HuH-7 (cell line): ENCODE results near the gene VASP.

Experiments
- DNase-seq: peaks from one replicate; pipeline ENCODE4 v3.0.0; 2011; ENCODE audit warnings: low spot score

Gene VASP

DNA sequence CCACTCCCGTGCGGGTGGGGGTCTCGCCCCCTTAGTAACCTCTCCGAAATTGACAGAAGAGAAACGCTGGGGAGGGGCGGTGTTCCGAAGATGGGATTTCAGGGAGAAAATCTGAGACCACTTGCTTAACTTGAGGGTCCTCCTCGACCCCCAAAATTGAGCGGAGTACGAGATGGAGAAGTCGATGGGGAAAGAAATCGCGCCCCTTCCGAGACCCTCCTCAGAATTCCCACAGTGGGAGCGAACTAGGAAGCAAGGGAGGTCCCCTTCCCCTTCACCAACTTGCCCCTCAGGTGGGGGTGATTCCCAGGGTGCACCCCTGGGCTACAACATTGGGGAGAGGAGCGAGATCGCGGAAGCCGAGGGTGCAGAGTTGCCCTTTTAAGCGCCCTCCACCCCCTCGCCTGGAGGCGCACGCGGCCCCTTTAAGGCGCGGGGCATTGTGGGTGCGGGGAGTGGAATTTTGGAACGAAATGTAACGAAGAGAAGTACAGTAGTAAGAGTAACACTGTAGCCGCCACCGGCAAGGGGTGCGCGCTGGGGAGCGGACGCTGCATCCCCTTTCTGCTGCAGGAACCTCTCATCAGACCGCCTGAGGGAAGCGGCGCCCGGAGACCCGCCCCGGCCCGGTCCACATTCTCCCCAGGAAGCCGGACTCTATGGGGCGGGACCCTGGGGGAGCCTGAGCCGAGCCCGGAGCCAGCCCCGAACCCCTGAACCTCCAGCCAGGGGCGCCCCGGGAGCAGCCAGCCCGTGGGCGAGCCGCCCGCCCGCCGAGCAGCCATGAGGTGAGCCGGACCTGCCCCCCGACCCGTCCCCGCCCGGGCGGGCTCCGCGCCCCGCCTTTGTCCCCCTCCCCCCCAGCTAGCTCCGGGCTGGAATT is at the start of gene VASP:
Gene VASP (plus strand): TSS at position 491 of the 883 bp plus-strand sequence. CDS start 293 bp downstream, at position 784.
- peak; percentile 89 for DNase-seq

DNA sequence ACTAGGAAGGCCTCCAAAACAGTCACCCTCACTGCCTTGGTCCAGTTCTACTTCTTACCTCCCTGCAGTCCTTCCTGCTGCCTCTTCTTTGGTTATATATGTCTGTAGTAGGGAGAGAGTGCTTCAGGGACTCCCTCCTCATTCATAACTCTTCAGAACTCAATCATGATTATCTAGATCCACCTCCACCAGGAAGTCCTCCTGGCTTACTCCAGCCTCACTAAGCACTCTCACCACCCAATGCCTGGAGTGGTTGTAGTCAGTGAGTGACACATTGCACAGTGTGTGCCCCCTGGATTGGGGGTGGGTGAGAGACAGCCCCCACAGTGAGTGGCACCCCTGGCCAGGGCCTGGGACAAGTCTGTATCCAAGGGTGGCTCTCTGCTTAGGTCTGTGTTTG is 49.5 kb upstream of the VASP start:
- DNase-seq, result no peak

DNA sequence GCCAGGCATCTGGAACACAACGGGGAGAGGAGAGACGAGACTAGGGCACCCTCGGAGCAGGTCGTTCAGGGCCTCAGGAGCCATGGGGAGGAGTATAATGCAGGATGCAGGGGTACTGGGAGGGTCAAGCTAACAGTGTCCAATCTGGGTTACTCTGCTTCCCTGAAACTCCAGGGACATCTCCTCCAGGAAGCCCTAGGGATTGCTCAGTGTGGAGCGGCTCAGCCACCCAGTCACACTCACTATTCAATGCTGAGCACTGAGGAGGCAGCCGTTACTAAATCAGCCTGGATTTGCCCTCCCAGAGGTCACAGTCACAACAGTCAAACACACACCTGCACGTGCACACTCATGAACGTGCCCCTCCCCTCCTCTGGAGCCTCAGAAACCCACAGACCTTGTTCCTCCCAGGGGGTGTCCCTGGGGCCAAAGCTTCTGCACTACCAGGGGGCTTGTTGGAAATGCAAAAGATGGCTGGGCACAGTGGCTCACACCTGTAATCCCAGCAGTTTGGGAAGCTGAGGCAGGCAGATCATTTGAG is 46.4 kb upstream of the VASP start:
- no peak for DNase-seq

DNA sequence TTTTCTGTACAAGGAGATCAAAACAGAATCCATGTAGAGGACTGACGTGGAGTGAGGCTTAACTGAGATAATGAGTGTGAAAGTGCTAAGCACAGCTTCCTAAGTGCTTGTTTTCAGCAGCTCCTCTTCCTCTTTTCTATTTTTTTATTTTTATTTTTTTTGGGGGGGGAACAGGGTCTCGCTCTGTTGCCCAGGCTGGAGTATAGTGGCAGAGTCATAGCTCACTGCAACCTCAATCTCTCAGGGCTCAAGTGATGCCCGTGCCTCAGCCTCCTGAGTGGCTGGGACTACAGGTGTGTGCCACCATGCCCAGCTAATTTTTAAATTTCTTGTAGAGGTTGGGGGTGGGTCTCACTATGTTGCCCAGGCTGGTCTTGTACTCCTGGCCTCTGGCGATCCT is 45.1 kb upstream of the VASP start:
- DNase-seq, result no peak

DNA sequence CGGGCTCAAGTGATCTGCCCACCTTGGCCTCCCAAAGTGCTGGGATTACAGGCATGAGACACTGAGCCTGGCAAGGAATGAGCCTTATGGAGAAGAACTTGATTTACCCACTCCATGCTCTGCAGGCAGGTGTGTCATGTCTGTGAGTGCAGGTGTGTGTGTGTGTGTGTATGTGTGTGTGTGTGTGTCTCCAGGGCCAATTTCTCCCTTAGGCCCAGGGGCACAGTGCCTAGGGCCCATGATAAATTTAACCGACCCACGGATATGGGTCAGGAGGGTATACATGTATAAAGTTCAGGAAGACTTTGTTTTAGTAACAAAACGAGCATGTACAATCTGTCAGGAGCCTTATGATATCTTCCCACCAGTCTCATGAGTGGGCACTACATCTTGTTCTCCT is 44.0 kb upstream of the VASP start:
- no peak for DNase-seq

DNA sequence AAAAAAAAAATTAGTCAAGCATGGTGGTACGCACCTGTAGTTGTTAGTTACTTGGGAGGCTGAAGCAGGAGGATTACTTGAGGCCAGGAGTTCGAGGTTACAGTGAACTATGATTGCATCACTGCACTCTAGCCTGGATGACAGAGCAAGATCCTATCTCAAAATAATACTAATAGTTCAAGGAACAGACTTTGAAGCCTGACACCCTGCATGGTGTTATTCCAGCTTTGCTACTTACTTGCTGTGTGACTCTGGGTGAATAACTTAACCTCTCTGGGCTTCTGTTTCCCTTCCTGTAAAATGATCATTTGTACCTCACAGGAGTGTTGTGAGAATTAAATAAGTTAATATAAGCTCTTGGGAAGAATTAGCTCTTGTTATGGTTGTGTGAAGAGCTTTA is 43.0 kb upstream of the VASP start:
- no peak for DNase-seq

DNA sequence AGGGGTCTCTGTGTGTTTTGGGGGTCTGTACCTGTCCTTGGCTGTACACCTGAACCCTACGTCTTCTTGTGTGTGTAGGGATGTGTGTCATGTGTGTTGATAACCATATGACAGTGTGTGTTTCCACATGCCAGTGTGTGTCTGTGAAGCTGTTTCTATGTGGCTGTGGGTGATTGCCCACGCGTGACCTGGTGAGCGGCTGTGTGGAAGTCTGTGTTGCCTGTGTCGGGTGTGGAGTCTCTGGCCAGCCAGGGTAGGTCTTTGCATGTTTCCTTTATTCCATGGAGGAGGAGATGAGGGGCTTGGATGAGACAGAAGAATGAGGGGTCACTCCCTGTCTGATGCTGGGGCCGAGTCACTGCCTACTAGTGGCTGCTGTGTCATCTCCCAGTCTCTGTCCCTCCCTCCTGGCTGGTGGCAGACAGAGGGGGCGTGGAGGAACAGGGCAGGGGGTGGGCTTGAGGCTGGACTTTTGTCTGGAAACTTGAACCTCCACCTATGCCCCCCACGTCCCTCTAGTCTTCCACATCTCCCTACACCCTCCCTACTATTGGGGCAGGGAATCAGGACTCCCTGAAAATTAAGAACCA is 42.3 kb upstream of the VASP start:
- no peak for DNase-seq

DNA sequence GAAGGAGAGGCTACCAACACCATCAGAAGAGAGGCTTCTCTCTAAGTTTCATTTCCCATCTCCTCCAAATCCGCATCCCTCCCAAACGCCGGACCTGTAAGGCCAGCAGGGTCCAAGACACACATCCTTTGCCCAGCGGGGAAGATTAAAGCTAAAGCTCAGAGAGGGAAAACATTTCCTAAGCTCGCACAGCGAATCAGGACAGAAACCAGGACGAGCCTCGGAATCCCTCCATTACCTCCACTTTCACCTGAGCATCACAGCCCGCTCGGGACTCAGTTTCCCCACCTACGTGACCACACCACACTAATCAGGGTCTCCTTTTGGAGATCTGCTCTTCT is 40.2 kb upstream of the VASP start:
- no peak for DNase-seq

DNA sequence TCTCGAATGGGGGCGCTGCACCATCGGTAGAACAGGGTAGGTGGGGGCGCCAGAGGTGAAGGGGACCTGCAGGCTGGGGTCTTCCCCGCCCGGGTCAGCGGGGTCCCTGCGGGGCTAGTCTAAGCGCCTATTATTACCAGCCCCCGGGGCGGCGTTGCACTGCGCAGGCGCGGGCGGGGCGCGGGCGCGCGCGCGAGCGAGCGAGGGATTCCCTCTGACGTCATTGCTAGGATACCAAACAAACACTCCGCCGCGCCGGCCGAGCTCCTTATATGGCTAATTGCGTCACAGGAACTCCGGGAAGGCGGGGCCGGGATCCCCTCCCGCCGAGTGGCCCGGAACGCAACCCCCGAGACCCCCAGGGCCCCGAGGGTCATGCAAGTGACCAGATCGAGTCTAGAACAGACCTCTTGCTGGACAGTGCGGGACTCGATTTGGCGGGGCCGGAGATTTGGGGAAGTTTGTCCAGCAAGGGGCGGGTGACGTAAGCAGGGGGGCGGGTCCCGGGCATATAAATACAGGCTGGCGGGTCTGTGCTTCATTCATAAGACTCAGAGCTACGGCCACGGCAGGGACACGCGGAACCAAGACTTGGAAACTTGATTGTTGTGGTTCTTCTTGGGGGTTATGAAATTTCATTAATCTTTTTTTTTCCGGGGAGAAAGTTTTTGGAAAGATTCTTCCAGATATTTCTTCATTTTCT is 39.7 kb upstream of the VASP start, which contains the start of gene FOSB:
Gene FOSB (plus strand): TSS at position 541 of the 703 bp plus-strand sequence. CDS start 591 bp downstream, outside the sequence.
- peak; percentile 95 for DNase-seq

DNA sequence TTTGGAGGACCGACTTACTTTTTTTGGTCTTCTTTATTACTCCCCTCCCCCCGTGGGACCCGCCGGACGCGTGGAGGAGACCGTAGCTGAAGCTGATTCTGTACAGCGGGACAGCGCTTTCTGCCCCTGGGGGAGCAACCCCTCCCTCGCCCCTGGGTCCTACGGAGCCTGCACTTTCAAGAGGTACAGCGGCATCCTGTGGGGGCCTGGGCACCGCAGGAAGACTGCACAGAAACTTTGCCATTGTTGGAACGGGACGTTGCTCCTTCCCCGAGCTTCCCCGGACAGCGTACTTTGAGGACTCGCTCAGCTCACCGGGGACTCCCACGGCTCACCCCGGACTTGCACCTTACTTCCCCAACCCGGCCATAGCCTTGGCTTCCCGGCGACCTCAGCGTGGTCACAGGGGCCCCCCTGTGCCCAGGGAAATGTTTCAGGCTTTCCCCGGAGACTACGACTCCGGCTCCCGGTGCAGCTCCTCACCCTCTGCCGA is 39.1 kb upstream of the VASP start:
- no peak for DNase-seq

DNA sequence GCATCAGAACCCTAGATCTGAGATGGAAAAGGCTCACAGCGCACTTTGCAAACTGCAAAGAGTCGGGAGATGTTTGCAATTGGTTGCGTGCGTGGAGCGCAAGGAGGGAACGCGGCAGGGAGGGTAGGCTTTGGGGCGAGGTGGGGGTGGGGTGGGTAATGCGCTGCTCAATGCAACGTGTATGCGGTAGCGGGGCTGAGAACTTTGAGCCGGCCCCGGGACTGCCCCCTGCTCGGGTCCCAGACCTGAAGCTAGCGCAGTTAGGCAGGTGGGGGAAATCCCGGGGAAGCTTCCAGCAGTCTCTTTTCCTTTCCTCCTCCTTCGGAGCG is 38.5 kb upstream of the VASP start:
- no peak for DNase-seq

DNA sequence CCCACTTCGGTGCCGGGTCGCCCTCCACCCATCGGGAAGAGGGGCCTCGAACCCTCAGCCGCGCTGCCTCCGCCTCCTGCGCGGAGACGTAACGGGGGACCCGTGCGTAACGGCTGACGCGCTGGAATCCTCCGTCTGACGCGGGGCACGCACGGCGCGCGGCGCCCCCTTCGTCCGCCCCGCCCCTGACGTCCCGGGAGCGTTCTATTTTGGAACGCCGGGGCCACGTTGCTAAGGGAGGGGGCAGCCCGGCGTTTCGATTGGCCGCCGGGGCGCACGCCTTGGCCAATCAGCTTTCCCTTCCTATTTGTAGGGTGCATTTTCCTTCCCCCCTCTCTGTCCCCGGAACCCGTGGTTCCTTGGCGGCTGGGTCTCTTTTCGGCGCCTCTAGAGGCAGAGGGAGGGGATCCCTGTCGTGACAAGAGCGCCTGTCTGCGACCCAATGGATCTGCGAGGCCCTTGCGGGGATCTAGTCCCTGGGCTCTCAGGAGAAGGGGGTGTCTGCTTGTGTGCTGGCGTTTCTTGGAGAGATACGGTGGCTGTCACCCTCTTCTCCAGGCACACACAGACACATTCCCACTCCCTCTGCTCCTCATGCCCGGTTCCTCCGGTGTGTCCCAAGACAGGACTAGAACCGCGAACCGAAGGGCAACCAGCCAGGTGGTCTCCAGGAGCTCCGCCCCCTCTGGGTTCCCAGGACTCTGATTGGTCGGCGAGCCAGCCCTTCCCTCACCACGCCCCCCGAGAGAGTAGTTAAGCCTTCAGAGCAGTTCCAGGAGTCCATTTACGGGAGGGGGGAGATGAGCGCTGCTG is 37.9 kb upstream of the VASP start:
- peak; percentile 87 for DNase-seq

DNA sequence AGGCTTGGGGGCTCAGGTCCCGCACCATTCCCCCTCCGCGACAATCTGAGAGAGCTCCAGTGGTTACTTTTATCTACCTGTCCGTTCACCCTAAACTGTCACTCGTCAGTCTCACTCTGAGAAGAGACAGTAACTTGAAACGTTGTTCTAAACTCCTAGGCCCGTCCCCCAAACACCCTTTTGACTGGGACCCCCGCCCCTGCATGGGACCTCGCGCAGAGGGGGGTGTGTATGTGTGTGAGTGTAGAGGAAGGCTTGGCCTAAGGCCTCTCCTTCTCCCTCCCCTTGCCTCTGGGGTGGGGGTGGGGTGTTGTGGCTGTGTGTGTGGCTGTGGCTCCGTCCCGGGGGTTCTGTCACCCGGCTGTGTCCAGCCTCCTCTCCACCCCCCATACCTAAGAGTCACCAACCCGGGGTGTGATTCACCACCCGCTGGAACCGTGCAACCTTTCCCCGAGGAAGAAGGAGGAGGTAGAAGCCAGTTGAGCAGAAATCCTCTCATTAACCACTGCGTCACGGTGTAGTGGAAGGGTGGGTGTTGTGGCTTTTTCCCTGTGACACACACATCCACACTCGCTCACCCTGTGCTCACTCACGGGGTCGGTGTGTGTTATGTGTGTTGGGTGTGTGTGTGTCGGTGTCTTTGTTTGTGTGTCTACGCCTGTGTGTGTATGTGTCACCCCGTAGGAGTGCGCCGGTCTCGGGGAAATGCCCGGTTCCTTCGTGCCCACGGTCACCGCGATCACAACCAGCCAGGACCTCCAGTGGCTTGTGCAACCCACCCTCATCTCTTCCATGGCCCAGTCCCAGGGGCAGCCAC is 37.1 kb upstream of the VASP start:
- DNase-seq, result no peak

DNA sequence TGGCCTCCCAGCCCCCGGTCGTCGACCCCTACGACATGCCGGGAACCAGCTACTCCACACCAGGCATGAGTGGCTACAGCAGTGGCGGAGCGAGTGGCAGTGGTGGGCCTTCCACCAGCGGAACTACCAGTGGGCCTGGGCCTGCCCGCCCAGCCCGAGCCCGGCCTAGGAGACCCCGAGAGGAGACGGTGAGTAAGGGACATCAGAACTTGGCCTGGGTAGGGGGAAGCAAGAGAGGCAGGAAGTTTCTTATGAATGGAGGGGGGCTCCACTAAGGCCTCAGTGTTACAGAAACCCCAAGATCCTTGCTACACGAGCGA is 36.6 kb upstream of the VASP start:
- no peak for DNase-seq

DNA sequence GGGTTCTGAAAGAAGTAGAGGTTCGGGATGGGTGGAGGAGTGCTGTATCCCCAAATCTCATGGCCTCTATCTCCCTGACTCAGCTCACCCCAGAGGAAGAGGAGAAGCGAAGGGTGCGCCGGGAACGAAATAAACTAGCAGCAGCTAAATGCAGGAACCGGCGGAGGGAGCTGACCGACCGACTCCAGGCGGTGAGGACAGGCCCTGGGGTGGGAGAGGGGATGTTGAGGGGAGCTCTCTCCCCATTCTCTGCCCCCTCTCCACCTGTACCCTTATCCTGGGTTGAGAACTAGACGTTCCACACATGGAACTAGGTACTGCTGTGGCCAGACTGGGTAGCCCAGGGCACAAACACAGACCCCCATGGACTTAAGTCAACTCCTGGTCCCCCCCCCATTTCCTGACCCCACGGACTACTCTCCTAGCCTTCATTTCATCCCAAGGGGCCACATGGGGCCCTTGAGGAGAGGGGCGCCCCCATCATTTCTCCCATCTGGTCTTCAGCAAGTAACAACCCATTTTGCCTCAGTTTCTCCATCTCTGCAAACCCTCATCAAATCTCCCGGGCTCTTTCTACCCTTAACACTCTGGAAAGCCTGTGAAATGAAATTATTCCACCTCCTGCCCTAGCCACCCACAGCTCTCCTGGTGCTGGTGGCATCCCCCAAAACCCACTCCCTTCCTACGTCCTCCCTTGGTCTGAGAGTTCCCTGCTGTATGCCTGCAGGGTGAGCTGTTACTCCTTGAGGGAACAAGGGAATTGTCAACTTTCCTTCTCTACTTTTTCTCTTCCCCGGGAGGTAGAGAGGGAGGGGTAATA is 36.0 kb upstream of the VASP start:
- no peak for DNase-seq

DNA sequence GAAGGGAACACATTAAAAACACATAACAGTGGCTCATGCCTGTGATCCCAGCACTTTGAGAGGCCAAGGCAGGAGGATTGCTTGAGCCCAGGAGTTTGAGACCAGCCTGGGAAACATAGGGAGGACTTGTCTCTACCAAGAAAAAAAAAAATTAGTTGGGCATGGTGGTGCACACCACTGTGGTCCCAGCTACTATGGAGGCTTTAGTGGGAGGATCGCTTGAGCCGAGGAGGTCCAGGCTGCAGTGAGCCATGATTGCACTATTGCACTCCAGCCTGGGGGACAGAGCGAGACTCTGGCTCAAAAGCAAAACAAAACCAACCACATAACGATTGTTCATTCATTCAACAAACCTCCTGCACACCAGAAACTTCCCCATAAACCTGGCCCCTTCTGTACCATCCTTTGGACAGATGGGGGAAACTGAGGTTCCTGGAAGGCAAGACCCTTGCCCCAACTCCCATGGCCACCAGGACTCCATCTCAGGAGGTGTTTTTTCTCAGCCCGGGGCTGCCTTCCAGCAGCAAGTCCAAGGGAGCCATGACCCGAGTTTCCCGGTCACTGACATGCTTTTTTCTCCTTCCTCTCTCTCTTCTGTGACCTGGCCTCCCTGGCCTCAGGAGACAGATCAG is 35.2 kb upstream of the VASP start:
- no peak for DNase-seq

DNA sequence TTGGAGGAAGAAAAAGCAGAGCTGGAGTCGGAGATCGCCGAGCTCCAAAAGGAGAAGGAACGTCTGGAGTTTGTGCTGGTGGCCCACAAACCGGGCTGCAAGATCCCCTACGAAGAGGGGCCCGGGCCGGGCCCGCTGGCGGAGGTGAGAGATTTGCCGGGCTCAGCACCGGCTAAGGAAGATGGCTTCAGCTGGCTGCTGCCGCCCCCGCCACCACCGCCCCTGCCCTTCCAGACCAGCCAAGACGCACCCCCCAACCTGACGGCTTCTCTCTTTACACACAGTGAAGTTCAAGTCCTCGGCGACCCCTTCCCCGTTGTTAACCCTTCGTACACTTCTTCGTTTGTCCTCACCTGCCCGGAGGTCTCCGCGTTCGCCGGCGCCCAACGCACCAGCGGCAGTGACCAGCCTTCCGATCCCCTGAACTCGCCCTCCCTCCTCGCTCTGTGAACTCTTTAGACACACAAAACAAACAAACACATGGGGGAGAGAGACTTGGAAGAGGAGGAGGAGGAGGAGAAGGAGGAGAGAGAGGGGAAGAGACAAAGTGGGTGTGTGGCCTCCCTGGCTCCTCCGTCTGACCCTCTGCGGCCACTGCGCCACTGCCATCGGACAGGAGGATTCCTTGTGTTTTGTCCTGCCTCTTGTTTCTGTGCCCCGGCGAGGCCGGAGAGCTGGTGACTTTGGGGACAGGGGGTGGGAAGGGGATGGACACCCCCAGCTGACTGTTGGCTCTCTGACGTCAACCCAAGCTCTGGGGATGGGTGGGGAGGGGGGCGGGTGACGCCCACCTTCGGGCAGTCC is 34.5 kb upstream of the VASP start:
- DNase-seq, result no peak

DNA sequence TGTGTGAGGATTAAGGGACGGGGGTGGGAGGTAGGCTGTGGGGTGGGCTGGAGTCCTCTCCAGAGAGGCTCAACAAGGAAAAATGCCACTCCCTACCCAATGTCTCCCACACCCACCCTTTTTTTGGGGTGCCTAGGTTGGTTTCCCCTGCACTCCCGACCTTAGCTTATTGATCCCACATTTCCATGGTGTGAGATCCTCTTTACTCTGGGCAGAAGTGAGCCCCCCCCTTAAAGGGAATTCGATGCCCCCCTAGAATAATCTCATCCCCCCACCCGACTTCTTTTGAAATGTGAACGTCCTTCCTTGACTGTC is 34.0 kb upstream of the VASP start:
- DNase-seq, result no peak
